HepG2 (cell line): ENCODE measurements around the gene PRR14. TPM values are rescaled to one million over a fixed set of nuclear protein-coding genes. Genes with fewer than 3 reads are reported as not detected.

Source experiments
- DNMT3B ChIP-seq: conservative IDR thresholded peaks from 2 replicates; pipeline ENCODE4 v1.6.1; 2016; ENCODE audit warnings: missing biosample characterization, control low read depth
- GABPB1 ChIP-seq: IDR thresholded peaks from 2 replicates; pipeline ENCODE4 v1.6.1; 2016; ENCODE audit warnings: mild to moderate bottlenecking, missing genetic modification reagents, moderate library complexity, missing compliant biosample characterization
- GZF1 ChIP-seq: sonication (generic); formaldehyde crosslinking; IDR thresholded peaks from 2 replicates; pipeline ENCODE4 v1.5.1; 2020; ENCODE audit warnings: mild to moderate bottlenecking, missing genetic modification reagents
- HDAC1 ChIP-seq: sonication (generic); formaldehyde crosslinking; IDR thresholded peaks from 2 replicates; pipeline ENCODE4 v1.5.1; 2020; ENCODE audit warnings: mild to moderate bottlenecking, missing genetic modification reagents
- HOXA7 ChIP-seq: sonication (generic); formaldehyde crosslinking; IDR thresholded peaks from 2 replicates; pipeline ENCODE4 v1.8.1; 2022; ENCODE audit warnings: mild to moderate bottlenecking, missing genetic modification reagents, moderate library complexity
- KAT7 ChIP-seq: IDR thresholded peaks from 2 replicates; pipeline ENCODE4 v1.6.1; 2018; ENCODE audit warnings: borderline replicate concordance, missing compliant biosample characterization
- KAT8 ChIP-seq: IDR thresholded peaks from 2 replicates; pipeline ENCODE4 v1.6.1; 2016; ENCODE audit warnings: missing genetic modification reagents, missing compliant biosample characterization
- MAFF ChIP-seq: IDR thresholded peaks from 2 replicates; pipeline ENCODE4 v1.6.1; 2011; ENCODE audit warnings: low read depth, low read length, improper control_type of control experiment
- MYNN ChIP-seq: sonication (generic); formaldehyde crosslinking; IDR thresholded peaks from 2 replicates; pipeline ENCODE4 v1.4.0; 2020; ENCODE audit warnings: mild to moderate bottlenecking, low read depth, missing genetic modification reagents
- NCOA1 ChIP-seq: sonication (generic); formaldehyde crosslinking; IDR thresholded peaks from 2 replicates; pipeline ENCODE4 v1.9.0; 2021; ENCODE audit warnings: missing genetic modification reagents
- PHB2 ChIP-seq: fragments of 450-650 bp; IDR thresholded peaks from 2 replicates; pipeline ENCODE4 v1.6.1; 2018; ENCODE audit not compliant: partially characterized antibody
- SMAD3 ChIP-seq: sonication (generic); formaldehyde crosslinking; IDR thresholded peaks from 2 replicates; pipeline ENCODE4 v1.4.0; 2020; ENCODE audit warnings: missing genetic modification reagents
- ZFP36 ChIP-seq: fragments of 150-350 bp; IDR thresholded peaks from 2 replicates; pipeline ENCODE4 v1.6.1; 2018; ENCODE audit warnings: borderline replicate concordance, low read length, low read depth; ENCODE audit not compliant: partially characterized antibody
- ZFP90 ChIP-seq: sonication (generic); formaldehyde crosslinking; IDR thresholded peaks from 2 replicates; pipeline ENCODE4 v1.8.0; 2022; ENCODE audit warnings: missing genetic modification reagents, mild to moderate bottlenecking, inconsistent platforms, borderline replicate concordance
- ZNF562 ChIP-seq: sonication (generic); formaldehyde crosslinking; IDR thresholded peaks from 2 replicates; pipeline ENCODE4 v1.8.0; 2022; ENCODE audit warnings: missing genetic modification reagents, borderline replicate concordance
- ZNF569 ChIP-seq: sonication (generic); formaldehyde crosslinking; IDR thresholded peaks from 2 replicates; pipeline ENCODE4 v1.5.0; 2020; ENCODE audit warnings: mild to moderate bottlenecking, missing genetic modification reagents, moderate library complexity, borderline replicate concordance
- polyA plus RNA-seq, 8 experiments: library from polyadenylated mRNA; depleted of rRNA in 3 of 8; stranded (reverse) in 7 of 8; unstranded in 1 of 8; fragments of >200 nt; fragmentation: Illumina TruSeq in 4 of 8; extraction: Trizol in 4 of 8; gene quantifications; 2 replicates each; pipeline versions ENCODE4 v1.2.1 to v1.2.3, GENCODE V29; 2011 to 2016; ENCODE audit warnings: low read depth in 4 of 8, missing spikeins in 1 of 8, mixed read lengths in 1 of 8; ENCODE audit not compliant: insufficient read depth in 1 of 8
- total RNA-seq, 5 experiments: library from RNA; depleted of rRNA; stranded (reverse); fragments of >200 nt; fragmentation: Illumina TruSeq; extraction: Trizol; gene quantifications; 2 replicates each; pipeline ENCODE4 v1.2.3, GENCODE V29; 2016; ENCODE audit warnings: low read depth in 1 of 5
- TF ChIP-seq, protein P1 (sequence below): IDR thresholded peaks from 2 replicates; pipeline ENCODE4 v1.6.1; 2016
- TF ChIP-seq, protein P2 (sequence below): sonication (generic); formaldehyde crosslinking; IDR thresholded peaks from 2 replicates; pipeline ENCODE4 v1.5.0; 2020; ENCODE audit warnings: missing genetic modification reagents
- TF ChIP-seq, protein P3 (sequence below): sonication (generic); formaldehyde crosslinking; conservative IDR thresholded peaks from 2 replicates; pipeline ENCODE4 v1.5.0; 2020; ENCODE audit warnings: missing genetic modification reagents
- TF ChIP-seq, protein P4 (sequence below): IDR thresholded peaks from 2 replicates; pipeline ENCODE4 v1.6.1; 2018; ENCODE audit warnings: missing genetic modification reagents, mild to moderate bottlenecking, missing compliant biosample characterization

The PRR14 gene
- total and polyA plus RNA-seq, 2 of the 13 experiments (the other 11 are each of a cell fraction or from before 2014, with no cell fraction given), result 8.4 to 11.0 TPM

DNA sequence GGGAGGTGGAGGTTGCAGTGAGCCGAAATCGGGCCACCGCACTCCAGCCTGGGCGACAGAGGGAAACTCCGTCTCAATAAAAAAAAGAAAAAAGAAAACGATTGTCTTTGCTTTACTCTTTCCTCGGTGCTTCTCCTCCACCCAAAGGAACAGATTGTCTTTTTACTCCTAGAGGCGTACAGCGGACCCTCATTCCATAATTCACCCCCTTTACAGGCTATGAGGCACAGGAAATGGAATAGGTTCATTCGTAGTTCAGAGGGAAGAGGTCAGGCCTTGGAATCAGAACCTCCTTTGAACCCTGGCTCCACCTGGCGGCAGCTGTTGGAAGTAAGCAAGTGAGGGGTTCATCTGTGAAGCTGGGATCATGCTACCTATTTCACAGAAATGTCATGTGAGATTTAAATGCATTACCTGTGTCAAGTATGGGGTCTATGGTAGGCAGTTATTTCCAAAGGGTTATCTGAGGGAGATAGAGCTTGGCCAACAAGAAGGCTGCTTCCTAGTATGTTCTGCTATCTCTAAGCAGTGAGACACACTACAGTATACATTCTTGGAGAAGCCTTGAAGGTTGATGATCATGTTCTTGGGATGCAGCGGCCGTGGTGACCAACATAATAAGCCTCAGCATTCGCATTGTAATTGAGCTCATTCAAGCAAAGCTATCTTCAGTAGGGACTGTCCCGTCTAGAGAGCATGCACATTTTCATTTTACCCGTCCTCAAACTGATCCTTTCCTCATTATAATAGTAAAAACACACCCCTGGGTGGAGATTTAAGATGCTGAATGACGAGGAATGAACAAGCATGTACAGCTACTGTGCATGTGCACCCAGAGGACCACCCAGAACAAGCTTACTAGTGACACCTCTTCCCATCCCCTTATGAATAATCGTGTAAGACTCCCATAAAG is 21.9 kb upstream of the PRR14 start (continued):
- TF ChIP-seq HOXA7, result no peak
- TF ChIP-seq MYNN, result no peak; the same call in 1 of the 2 replicates
- TF ChIP-seq MAFF, result no peak
- no peak for TF ChIP-seq ZNF562
- TF ChIP-seq, protein P1, sequence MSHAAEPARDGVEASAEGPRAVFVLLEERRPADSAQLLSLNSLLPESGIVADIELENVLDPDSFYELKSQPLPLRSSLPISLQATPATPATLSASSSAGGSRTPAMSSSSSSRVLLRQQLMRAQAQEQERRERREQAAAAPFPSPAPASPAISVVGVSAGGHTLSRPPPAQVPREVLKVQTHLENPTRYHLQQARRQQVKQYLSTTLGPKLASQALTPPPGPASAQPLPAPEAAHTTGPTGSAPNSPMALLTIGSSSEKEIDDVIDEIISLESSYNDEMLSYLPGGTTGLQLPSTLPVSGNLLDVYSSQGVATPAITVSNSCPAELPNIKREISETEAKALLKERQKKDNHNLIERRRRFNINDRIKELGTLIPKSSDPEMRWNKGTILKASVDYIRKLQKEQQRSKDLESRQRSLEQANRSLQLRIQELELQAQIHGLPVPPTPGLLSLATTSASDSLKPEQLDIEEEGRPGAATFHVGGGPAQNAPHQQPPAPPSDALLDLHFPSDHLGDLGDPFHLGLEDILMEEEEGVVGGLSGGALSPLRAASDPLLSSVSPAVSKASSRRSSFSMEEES, result no peak
- 0 out of 2 replicates have a peak, but pooled peaks have one; percentile 61 for TF ChIP-seq KAT7 (CRISPR knock-in tag)
- no peak for TF ChIP-seq GZF1 (CRISPR knock-in tag)
- TF ChIP-seq ZFP90 (CRISPR knock-in tag), result no peak
- TF ChIP-seq, protein P2, sequence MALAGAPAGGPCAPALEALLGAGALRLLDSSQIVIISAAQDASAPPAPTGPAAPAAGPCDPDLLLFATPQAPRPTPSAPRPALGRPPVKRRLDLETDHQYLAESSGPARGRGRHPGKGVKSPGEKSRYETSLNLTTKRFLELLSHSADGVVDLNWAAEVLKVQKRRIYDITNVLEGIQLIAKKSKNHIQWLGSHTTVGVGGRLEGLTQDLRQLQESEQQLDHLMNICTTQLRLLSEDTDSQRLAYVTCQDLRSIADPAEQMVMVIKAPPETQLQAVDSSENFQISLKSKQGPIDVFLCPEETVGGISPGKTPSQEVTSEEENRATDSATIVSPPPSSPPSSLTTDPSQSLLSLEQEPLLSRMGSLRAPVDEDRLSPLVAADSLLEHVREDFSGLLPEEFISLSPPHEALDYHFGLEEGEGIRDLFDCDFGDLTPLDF (CRISPR knock-in tag), result no peak
- TF ChIP-seq PHB2, result no peak
- no peak for TF ChIP-seq KAT8 (CRISPR knock-in tag)
- TF ChIP-seq, protein P3, sequence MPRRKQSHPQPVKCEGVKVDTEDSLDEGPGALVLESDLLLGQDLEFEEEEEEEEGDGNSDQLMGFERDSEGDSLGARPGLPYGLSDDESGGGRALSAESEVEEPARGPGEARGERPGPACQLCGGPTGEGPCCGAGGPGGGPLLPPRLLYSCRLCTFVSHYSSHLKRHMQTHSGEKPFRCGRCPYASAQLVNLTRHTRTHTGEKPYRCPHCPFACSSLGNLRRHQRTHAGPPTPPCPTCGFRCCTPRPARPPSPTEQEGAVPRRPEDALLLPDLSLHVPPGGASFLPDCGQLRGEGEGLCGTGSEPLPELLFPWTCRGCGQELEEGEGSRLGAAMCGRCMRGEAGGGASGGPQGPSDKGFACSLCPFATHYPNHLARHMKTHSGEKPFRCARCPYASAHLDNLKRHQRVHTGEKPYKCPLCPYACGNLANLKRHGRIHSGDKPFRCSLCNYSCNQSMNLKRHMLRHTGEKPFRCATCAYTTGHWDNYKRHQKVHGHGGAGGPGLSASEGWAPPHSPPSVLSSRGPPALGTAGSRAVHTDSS (CRISPR knock-in tag), result no peak
- TF ChIP-seq, protein P4, sequence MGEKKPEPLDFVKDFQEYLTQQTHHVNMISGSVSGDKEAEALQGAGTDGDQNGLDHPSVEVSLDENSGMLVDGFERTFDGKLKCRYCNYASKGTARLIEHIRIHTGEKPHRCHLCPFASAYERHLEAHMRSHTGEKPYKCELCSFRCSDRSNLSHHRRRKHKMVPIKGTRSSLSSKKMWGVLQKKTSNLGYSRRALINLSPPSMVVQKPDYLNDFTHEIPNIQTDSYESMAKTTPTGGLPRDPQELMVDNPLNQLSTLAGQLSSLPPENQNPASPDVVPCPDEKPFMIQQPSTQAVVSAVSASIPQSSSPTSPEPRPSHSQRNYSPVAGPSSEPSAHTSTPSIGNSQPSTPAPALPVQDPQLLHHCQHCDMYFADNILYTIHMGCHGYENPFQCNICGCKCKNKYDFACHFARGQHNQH (CRISPR knock-in tag), result no peak; the same call in 1 of the 2 replicates
- TF ChIP-seq HDAC1 (CRISPR knock-in tag), result no peak
- peak; percentile 69; the same call in 1 of the 2 replicates for TF ChIP-seq DNMT3B (CRISPR knock-in tag)
- no peak for TF ChIP-seq ZFP36
- TF ChIP-seq NCOA1 (CRISPR knock-in tag), result no peak
- TF ChIP-seq ZNF569 (CRISPR knock-in tag), result no peak
- TF ChIP-seq GABPB1 (CRISPR knock-in tag), result peak; percentile 59
- peak; percentile 62; the same call in 1 of the 2 replicates for TF ChIP-seq SMAD3
